Ishikawa (cell line): Measurements from ENCODE around the gene SDSL.

Experiments used
- CEBPB ChIP-seq: IDR thresholded peaks from 2 replicates; pipeline ENCODE4 v1.6.1; 2012
- CREB1 ChIP-seq: IDR thresholded peaks from 2 replicates; pipeline ENCODE4 v1.6.1; 2012; ENCODE audit warnings: low read depth
- EGR1 ChIP-seq: IDR thresholded peaks from 2 replicates; pipeline ENCODE4 v1.6.1; 2012
- EP300 ChIP-seq: IDR thresholded peaks from 2 replicates; pipeline ENCODE4 v1.6.1; 2012; ENCODE audit warnings: borderline replicate concordance
- FOXM1 ChIP-seq: IDR thresholded peaks from 2 replicates; pipeline ENCODE4 v1.6.1; 2012; ENCODE audit warnings: low read depth, borderline replicate concordance
- MAX ChIP-seq: IDR thresholded peaks from 2 replicates; pipeline ENCODE4 v1.6.1; 2012
- NFIC ChIP-seq: IDR thresholded peaks from 2 replicates; pipeline ENCODE4 v1.6.1; 2012
- RAD21 ChIP-seq: IDR thresholded peaks from 2 replicates; pipeline ENCODE4 v1.6.1; 2012; ENCODE audit warnings: low read depth
- REST ChIP-seq: IDR thresholded peaks from 2 replicates; pipeline ENCODE4 v1.6.1; 2012; ENCODE audit warnings: low read depth, mild to moderate bottlenecking
- TAF1 ChIP-seq: IDR thresholded peaks from 2 replicates; pipeline ENCODE4 v1.6.1; 2012; ENCODE audit warnings: low read depth, mild to moderate bottlenecking
- TCF12 ChIP-seq: IDR thresholded peaks from 2 replicates; pipeline ENCODE4 v1.6.1; 2012; ENCODE audit warnings: low read depth
- TEAD4 ChIP-seq: IDR thresholded peaks from 2 replicates; pipeline ENCODE4 v1.6.1; 2012
- USF1 ChIP-seq: IDR thresholded peaks from 2 replicates; pipeline ENCODE4 v1.6.1; 2012
- YY1 ChIP-seq: IDR thresholded peaks from 2 replicates; pipeline ENCODE4 v1.6.1; 2012; ENCODE audit warnings: low read depth
- ZBTB7A ChIP-seq: IDR thresholded peaks from 2 replicates; pipeline ENCODE4 v1.6.1; 2012; ENCODE audit warnings: low read depth

SDSL gene

GRCh38 chr12:113464852-113465719, 42.9 kb downstream of the SDSL start:
- TF ChIP-seq USF1 (no peak), YY1 (no peak), TAF1 (no peak), CREB1 (no peak)

- TF ChIP-seq CEBPB (no peak), USF1 (no peak), EGR1 (no peak), CREB1 (no peak), EP300 (no peak), FOXM1 (no peak), REST (no peak), MAX (no peak), TAF1 (no peak), NFIC (no peak), TEAD4 (no peak), YY1 (no peak)
These were observed 43.8 kb downstream of the SDSL start for GRCh38 chr12:113465808-113466453.

GRCh38 chr12:113466454-113467141, 44.4 kb downstream of the SDSL start:
- no peak for TF ChIP-seq EP300
- TF ChIP-seq NFIC, result no peak
- no peak for TF ChIP-seq YY1

- TF ChIP-seq NFIC (no peak), ZBTB7A (no peak), YY1 (no peak), USF1 (no peak), TEAD4 (no peak), RAD21 (no peak), TCF12 (no peak), EGR1 (no peak), CREB1 (no peak)
These were observed 44.9 kb downstream of the SDSL start for GRCh38 chr12:113467142-113467501.

GRCh38 chr12:113467502-113468364, 45.6 kb downstream of the SDSL start:
- TF ChIP-seq USF1 (no peak), MAX (no peak), RAD21 (no peak), NFIC (no peak), CEBPB (no peak), EGR1 (no peak), CREB1 (no peak), TEAD4 (no peak), TAF1 (no peak), EP300 (no peak), REST (no peak), YY1 (no peak), FOXM1 (no peak)
